ENCODE measurements around the gene WSCD2. TPM values are rescaled to one million over a fixed set of nuclear protein-coding genes. Genes with fewer than 3 reads are reported as not detected.

The WSCD2 gene
- total RNA-seq, 4 donors from 2014 or later, result 6.7 TPM; not detected in 3

DNA sequence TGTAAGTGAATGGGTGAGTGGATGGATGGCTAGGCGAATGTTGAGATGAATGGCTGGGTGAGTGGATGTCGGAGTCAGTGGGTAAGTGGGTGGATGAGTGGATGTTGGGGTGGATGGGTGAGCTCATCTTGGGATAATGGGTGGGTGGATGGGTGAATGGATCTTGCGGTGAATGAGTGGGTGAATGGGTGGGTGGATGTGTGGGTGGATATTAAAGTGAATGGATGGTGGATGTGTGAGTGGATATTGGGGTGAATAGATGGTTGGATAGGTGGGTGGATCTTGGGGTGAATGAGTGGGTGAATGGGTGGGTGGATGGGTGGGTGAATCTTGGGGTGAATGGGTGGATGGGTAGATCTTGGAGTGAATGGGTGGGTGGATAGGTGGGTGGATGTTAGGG is 158.1 kb downstream of the WSCD2 start:
- H3K27me3 ChIP-seq, result no peaks in the 10 kb centered on the region

DNA sequence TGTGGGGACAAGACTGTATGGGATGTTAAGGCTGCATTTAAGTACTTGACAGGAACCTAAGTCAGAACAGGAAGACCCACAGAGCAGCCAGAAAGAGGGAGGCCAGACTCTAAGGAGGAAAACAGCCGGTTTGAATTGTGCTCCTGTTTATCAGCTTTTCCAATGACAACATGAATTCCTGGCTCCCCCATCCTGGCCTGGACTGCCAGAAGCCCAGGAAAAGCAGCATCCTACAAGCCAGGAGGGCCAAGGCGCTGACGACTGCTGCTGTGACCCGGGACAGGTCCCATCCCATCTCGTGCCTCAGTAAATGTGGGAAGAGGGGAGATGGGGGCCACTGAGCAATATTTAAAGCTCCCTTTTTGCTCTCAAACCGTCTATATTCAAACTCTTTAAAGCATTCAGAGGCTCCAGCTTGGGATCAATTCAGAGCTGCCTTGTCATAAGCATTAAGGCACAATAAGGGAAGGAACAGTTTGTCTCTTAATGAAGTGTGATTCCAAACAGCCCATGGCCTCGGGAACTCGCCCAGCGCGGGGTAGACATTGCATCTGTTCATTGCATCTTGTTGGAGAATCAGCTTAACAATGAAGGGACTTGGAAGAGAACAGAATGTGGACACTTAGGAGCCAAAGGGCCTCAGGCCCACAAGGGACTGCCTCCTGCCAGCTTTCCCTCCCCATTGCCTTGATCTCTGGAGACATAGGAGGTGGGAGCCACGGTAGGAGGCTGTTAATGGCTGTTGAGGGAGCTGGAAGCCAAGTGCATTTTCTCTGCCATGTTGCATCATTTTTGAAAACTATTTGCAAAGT is 160.5 kb downstream of the WSCD2 start:
- Histone ChIP-seq H3K4me1 (no peaks in the 10 kb centered on the region), H3K27me3 (no peaks in the 10 kb centered on the region), H3K36me3 (no peaks in the 10 kb centered on the region), H3K9me3 (no peaks in the 10 kb centered on the region), H3K4me3 (no peak overlapping the region), H3K27ac (no peak overlapping the region)
- no peak for TF ChIP-seq POLR2A (IDR thresholded peaks at IDR 0.05)
- TF ChIP-seq, protein P1, sequence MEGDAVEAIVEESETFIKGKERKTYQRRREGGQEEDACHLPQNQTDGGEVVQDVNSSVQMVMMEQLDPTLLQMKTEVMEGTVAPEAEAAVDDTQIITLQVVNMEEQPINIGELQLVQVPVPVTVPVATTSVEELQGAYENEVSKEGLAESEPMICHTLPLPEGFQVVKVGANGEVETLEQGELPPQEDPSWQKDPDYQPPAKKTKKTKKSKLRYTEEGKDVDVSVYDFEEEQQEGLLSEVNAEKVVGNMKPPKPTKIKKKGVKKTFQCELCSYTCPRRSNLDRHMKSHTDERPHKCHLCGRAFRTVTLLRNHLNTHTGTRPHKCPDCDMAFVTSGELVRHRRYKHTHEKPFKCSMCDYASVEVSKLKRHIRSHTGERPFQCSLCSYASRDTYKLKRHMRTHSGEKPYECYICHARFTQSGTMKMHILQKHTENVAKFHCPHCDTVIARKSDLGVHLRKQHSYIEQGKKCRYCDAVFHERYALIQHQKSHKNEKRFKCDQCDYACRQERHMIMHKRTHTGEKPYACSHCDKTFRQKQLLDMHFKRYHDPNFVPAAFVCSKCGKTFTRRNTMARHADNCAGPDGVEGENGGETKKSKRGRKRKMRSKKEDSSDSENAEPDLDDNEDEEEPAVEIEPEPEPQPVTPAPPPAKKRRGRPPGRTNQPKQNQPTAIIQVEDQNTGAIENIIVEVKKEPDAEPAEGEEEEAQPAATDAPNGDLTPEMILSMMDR (IDR thresholded peaks at IDR 0.05), result no peak
- DNase-seq, result no peak

More for the DNA sequence above, 158.1 kb downstream of the WSCD2 start:
- Histone ChIP-seq H3K9me3 (no peaks in the 10 kb centered on the region), H3K4me3 (no peak overlapping the region), H3K4me1 (no peaks in the 10 kb centered on the region), H3K27ac (no peak overlapping the region), H3K36me3 (no peaks in the 10 kb centered on the region)
- no peak for TF ChIP-seq POLR2A (IDR thresholded peaks at IDR 0.05)
- TF ChIP-seq, protein P1 (IDR thresholded peaks at IDR 0.05), result no peak
- no peak for DNase-seq

DNA sequence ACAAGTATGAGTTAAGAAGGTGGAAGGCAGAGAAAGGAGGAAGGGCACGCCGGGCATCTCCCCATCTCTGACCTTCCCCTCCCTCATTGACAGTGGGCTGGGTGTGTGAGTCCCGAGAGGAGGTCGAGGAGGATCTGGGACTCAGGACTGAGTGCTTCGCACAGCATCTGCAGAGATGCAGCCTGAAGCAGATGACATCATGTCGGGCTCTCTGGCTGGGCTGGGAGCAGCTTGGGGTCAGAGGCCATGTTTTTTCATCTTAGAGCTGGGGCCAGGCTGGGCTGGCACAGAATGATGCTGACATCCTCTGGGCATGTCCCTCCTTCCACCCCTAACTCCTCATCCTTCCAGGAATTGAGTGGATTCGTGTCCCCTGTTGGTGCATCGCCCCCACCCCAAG is 166.6 kb downstream of the WSCD2 start:
- Histone ChIP-seq H3K4me1 (no peaks in the 10 kb centered on the region), H3K27me3 (no peaks in the 10 kb centered on the region), H3K27ac (no peak overlapping the region), H3K36me3 (no peaks in the 10 kb centered on the region), H3K9me3 (no peaks in the 10 kb centered on the region), H3K4me3 (no peak overlapping the region)
- no peak for DNase-seq
- TF ChIP-seq, protein P1 (IDR thresholded peaks at IDR 0.05), result no peak
- TF ChIP-seq POLR2A (IDR thresholded peaks at IDR 0.05), result no peak

DNA sequence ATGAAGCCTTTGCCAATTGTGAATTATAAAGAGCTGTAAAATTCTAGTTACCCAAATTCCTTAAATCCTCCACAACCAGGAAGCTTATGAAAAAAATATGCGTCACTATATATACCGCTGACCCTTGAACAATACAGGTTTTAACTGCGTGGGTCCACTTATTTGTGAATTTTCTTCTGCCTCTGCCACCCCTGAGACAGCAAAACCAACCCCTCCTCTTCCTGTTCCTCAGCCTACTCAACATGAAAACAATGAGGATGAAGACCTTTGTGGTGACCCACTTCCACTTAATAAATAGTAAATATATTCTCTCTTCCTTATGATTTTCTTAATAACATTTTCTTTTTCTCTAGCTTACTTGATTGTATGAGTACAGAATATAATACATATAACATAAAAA is 167.9 kb downstream of the WSCD2 start:
- H3K27ac ChIP-seq, result no peak overlapping the region
- H3K27me3 ChIP-seq, result no peaks in the 10 kb centered on the region
- no peaks in the 10 kb centered on the region for H3K4me1 ChIP-seq
- no peak overlapping the region for H3K4me3 ChIP-seq
- no peaks in the 10 kb centered on the region for H3K36me3 ChIP-seq
- TF ChIP-seq, protein P1 (IDR thresholded peaks at IDR 0.05), result no peak
- no peak for TF ChIP-seq POLR2A (IDR thresholded peaks at IDR 0.05)
- DNase-seq, result no peak
- H3K9me3 ChIP-seq, result no peaks in the 10 kb centered on the region

DNA sequence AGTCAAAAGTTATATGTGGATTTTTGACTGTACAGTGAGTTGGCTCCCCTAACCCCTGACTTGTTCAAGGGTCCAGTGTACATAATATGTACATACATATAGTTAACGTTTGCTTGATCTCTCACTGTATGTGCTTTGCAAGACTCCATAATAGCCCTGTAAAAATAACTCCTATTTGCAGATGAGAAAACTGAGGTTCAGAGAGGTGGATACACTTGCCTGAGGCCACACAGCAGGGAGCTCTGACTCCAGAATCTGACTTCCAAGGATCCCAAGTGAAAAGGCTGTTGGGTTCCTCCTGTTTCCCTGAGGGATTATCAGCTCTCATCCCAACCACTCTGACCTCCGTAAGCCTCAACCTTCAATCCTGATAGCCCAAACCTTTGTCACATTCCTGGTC is 168.3 kb downstream of the WSCD2 start:
- H3K27me3 ChIP-seq, result no peaks in the 10 kb centered on the region
- no peak for DNase-seq
- H3K4me1 ChIP-seq, result no peaks in the 10 kb centered on the region
- no peak overlapping the region for H3K27ac ChIP-seq
- no peak for TF ChIP-seq POLR2A (IDR thresholded peaks at IDR 0.05)
- TF ChIP-seq, protein P1 (IDR thresholded peaks at IDR 0.05), result no peak
- H3K4me3 ChIP-seq, result no peak overlapping the region
- no peaks in the 10 kb centered on the region for H3K9me3 ChIP-seq
- H3K36me3 ChIP-seq, result no peaks in the 10 kb centered on the region

All from Peyer's patch (tissue), 4 donors.